HUES64 (cell line): ENCODE results near the gene CRKL.

Experiments
- H3K27ac ChIP-seq: 2 replicates; pipeline ENCODE4 v1.7.0; 2013; ENCODE audit warnings: low read depth, low read length, inconsistent platforms
- H3K27me3 ChIP-seq: 2 replicates; pipeline ENCODE4 v1.6.1; 2013; ENCODE audit warnings: mild to moderate bottlenecking, low read length; ENCODE audit not compliant: insufficient read depth
- H3K36me3 ChIP-seq: 2 replicates; pipeline ENCODE4 v1.6.1; 2013; ENCODE audit warnings: mild to moderate bottlenecking, low read length; ENCODE audit not compliant: insufficient read depth
- H3K4me1 ChIP-seq: 2 replicates; pipeline ENCODE4 v1.6.1; 2013; ENCODE audit warnings: mild to moderate bottlenecking, low read length, moderate library complexity; ENCODE audit not compliant: insufficient read depth
- H3K4me3 ChIP-seq: 2 replicates; pipeline ENCODE4 v1.5.1; 2013; ENCODE audit warnings: mild to moderate bottlenecking, low read length, moderate library complexity
- H3K9ac ChIP-seq: 2 replicates; pipeline ENCODE4 v1.6.1; 2013; ENCODE audit warnings: mild to moderate bottlenecking, low read depth, low read length
- H3K9me3 ChIP-seq: 2 replicates; pipeline ENCODE4 v1.6.1; 2013; ENCODE audit warnings: low read depth, low read length; ENCODE audit not compliant: insufficient read depth
- whole genome bisulfite sequencing: fragments of 150-250, 120-280 bp; methylation state at CpG from one replicate; pipeline ENCODE4 v1.1.7; 2013; ENCODE audit warnings: missing lambda C conversion rate; 5-methylcytosine and 5-hydroxymethylcytosine counted together

CRKL gene

GRCh38 chr22:20981787-20982562 lies 64.8 kb downstream of the CRKL start, which contains the start of gene LZTR1:
TSS of gene LZTR1 (plus strand) at chr22:20982297. CDS start at chr22:20982372, 75 bp downstream.
- under 1% methylated on average over 87 of the region's 87 CpGs for WGBS
- peak within 1 kb of the TSS; percentile 78 for H3K27ac ChIP-seq
- H3K9me3 ChIP-seq, result peaks cover 9% of the 10 kb centered on the region
- peaks cover 14% of the 10 kb centered on the region for H3K4me1 ChIP-seq
- peaks cover 17% of the 10 kb centered on the region for H3K27me3 ChIP-seq
- H3K9ac ChIP-seq, result peak within 1 kb of the TSS; percentile 91
- peaks cover 22% of the 10 kb centered on the region; the same call in 1 of the 2 replicates for H3K36me3 ChIP-seq
- peak within 1 kb of the TSS; percentile 75 for H3K4me3 ChIP-seq

GRCh38 chr22:20982563-20982882 lies 65.3 kb downstream of the CRKL start:
- 4% methylated on average over 12 of the region's 12 CpGs for WGBS
- H3K27me3 ChIP-seq, result peaks cover 17% of the 10 kb centered on the region
- peaks cover 14% of the 10 kb centered on the region for H3K4me1 ChIP-seq
- H3K9me3 ChIP-seq, result peaks cover 9% of the 10 kb centered on the region
- H3K9ac ChIP-seq, result peak overlapping the region; percentile 91
- peaks cover 25% of the 10 kb centered on the region for H3K36me3 ChIP-seq
- peak overlapping the region; percentile 15; the same call in 1 of the 2 replicates for H3K27ac ChIP-seq
- peak overlapping the region; percentile 75 for H3K4me3 ChIP-seq

- Histone ChIP-seq H3K36me3 (peaks cover 31% of the 10 kb centered on the region), H3K9ac (peak overlapping the region; percentile 91), H3K27ac (no peak overlapping the region)
These were observed 66.0 kb downstream of the CRKL start for GRCh38 chr22:20983081-20983771.

GRCh38 chr22:20985720-20986119 lies 68.5 kb downstream of the CRKL start:
- H3K27ac ChIP-seq, result no peak overlapping the region
- H3K36me3 ChIP-seq, result peaks cover 40% of the 10 kb centered on the region
- peaks cover 6% of the 10 kb centered on the region; the same call in 1 of the 2 replicates for H3K27me3 ChIP-seq
- no peaks in the 10 kb centered on the region for H3K9me3 ChIP-seq
- 96% methylated on average over 7 of the region's 7 CpGs for WGBS
- H3K4me1 ChIP-seq, result peaks cover 4% of the 10 kb centered on the region
- no peak overlapping the region for H3K9ac ChIP-seq
- H3K4me3 ChIP-seq, result no peak overlapping the region

More at GRCh38 chr22:20983081-20983771, 66.0 kb downstream of the CRKL start:
- Histone ChIP-seq H3K9me3 (peaks cover 8% of the 10 kb centered on the region), H3K4me3 (peak overlapping the region; percentile 75), H3K27me3 (peaks cover 17% of the 10 kb centered on the region), H3K4me1 (peaks cover 14% of the 10 kb centered on the region)
- 91% methylated on average over 4 of the region's 5 CpGs for WGBS

- Histone ChIP-seq H3K9ac (no peak overlapping the region), H3K4me3 (no peak overlapping the region), H3K27ac (no peak overlapping the region), H3K27me3 (peaks cover 6% of the 10 kb centered on the region; the same call in 1 of the 2 replicates), H3K4me1 (peaks cover 2% of the 10 kb centered on the region), H3K36me3 (peaks cover 41% of the 10 kb centered on the region), H3K9me3 (no peaks in the 10 kb centered on the region)
- 92% methylated on average over 1 of the region's 1 CpG for WGBS
These were observed 69.2 kb downstream of the CRKL start for GRCh38 chr22:20986365-20986764.

GRCh38 chr22:20987375-20987774 lies 70.2 kb downstream of the CRKL start:
- H3K27ac ChIP-seq, result no peak overlapping the region
- H3K27me3 ChIP-seq, result peaks cover 6% of the 10 kb centered on the region; the same call in 1 of the 2 replicates
- H3K9ac ChIP-seq, result no peak overlapping the region
- H3K4me3 ChIP-seq, result no peak overlapping the region
- H3K4me1 ChIP-seq, result no peaks in the 10 kb centered on the region; the same call in 1 of the 2 replicates
- H3K9me3 ChIP-seq, result no peaks in the 10 kb centered on the region
- peaks cover 52% of the 10 kb centered on the region for H3K36me3 ChIP-seq
- WGBS, result 94% methylated on average over 14 of the region's 14 CpGs

GRCh38 chr22:20988573-20989322 lies 71.5 kb downstream of the CRKL start:
- 94% methylated on average over 16 of the region's 16 CpGs for WGBS
- H3K9ac ChIP-seq, result no peak overlapping the region
- H3K36me3 ChIP-seq, result peaks cover 55% of the 10 kb centered on the region

GRCh38 chr22:20989323-20990138 lies 72.3 kb downstream of the CRKL start:
- Histone ChIP-seq H3K27ac (no peak overlapping the region), H3K36me3 (peaks cover 50% of the 10 kb centered on the region), H3K4me1 (no peaks in the 10 kb centered on the region), H3K9me3 (no peaks in the 10 kb centered on the region), H3K9ac (no peak overlapping the region), H3K4me3 (no peak overlapping the region), H3K27me3 (no peaks in the 10 kb centered on the region)
- WGBS, result 79% methylated on average over 17 of the region's 17 CpGs

More at GRCh38 chr22:20988573-20989322, 71.5 kb downstream of the CRKL start:
- no peaks in the 10 kb centered on the region for H3K27me3 ChIP-seq
- no peaks in the 10 kb centered on the region for H3K4me1 ChIP-seq
- H3K27ac ChIP-seq, result no peak overlapping the region
- no peaks in the 10 kb centered on the region for H3K9me3 ChIP-seq
- H3K4me3 ChIP-seq, result no peak overlapping the region

- Histone ChIP-seq H3K27ac (no peak overlapping the region), H3K4me1 (no peaks in the 10 kb centered on the region), H3K27me3 (no peaks in the 10 kb centered on the region), H3K9me3 (no peaks in the 10 kb centered on the region), H3K9ac (no peak overlapping the region), H3K4me3 (no peak overlapping the region), H3K36me3 (peaks cover 47% of the 10 kb centered on the region)
- 87% methylated on average over 21 of the region's 21 CpGs for WGBS
These were observed 73.3 kb downstream of the CRKL start for GRCh38 chr22:20990184-20991180.
